Stomach smooth muscle (tissue), 2 donors: Measurements from ENCODE around the gene KRTAP4-5.
"Not testable (repeated sequence)": the region's sequence is repeated elsewhere in the genome, so short reads cannot be mapped to it uniquely, and the experiment has no call there.

ENCODE experiments used
- H3K27ac ChIP-seq: one replicate; pipeline ENCODE4 v1.7.0; 2013; ENCODE audit warnings: mild to moderate bottlenecking, low read length, inconsistent platforms
- H3K27me3 ChIP-seq, 2 donors: one replicate each; pipeline ENCODE4 v1.7.0; 2013; ENCODE audit warnings: low read length in 2 of 2; ENCODE audit not compliant: insufficient read depth in 2 of 2, control insufficient read depth in 1 of 2
- H3K36me3 ChIP-seq, 2 donors: one replicate each; pipeline ENCODE4 v1.7.0; 2013; ENCODE audit warnings: low read length in 2 of 2; ENCODE audit not compliant: control insufficient read depth in 2 of 2, insufficient read depth in 2 of 2
- H3K4me1 ChIP-seq: one replicate; pipeline ENCODE4 v1.7.0; 2013; ENCODE audit warnings: low read length; ENCODE audit not compliant: control insufficient read depth, insufficient read depth
- H3K4me3 ChIP-seq, 2 donors: one replicate each; pipeline ENCODE4 v1.7.0; 2013; ENCODE audit warnings: low read length in 2 of 2
- H3K9ac ChIP-seq, 2 donors: one replicate each; pipeline ENCODE4 v1.7.0; 2013; ENCODE audit warnings: low read length in 2 of 2, mild to moderate bottlenecking in 1 of 2
- H3K9me3 ChIP-seq, 2 donors: one replicate each; pipeline ENCODE4 v1.7.0; 2013; ENCODE audit warnings: low read length in 2 of 2; ENCODE audit not compliant: control insufficient read depth in 2 of 2
- donor health status: healthy.
- donor health status: Pancreatic carcinoma.

The KRTAP4-5 gene

GRCh38 chr17:41147531-41148204, 2.0 kb downstream of the KRTAP4-5 start:
- Histone ChIP-seq H3K36me3 (no peaks in the 10 kb centered on the region), H3K27ac (no peak overlapping the region), H3K9me3 (peaks cover 4 to 5% of the 10 kb centered on the region in 2 donors), H3K4me3 (no peak overlapping the region), H3K4me1 (no peaks in the 10 kb centered on the region), H3K9ac (no peak overlapping the region), H3K27me3 (no peaks in the 10 kb centered on the region)

GRCh38 chr17:41145261-41145660, 4.4 kb downstream of the KRTAP4-5 start:
- Histone ChIP-seq H3K9me3 (peaks cover 4 to 11% of the 10 kb centered on the region in 2 donors), H3K4me1 (no peaks in the 10 kb centered on the region), H3K4me3 (no peak overlapping the region), H3K36me3 (no peaks in the 10 kb centered on the region), H3K9ac (no peak overlapping the region), H3K27ac (no peak overlapping the region), H3K27me3 (no peaks in the 10 kb centered on the region)

DNA sequence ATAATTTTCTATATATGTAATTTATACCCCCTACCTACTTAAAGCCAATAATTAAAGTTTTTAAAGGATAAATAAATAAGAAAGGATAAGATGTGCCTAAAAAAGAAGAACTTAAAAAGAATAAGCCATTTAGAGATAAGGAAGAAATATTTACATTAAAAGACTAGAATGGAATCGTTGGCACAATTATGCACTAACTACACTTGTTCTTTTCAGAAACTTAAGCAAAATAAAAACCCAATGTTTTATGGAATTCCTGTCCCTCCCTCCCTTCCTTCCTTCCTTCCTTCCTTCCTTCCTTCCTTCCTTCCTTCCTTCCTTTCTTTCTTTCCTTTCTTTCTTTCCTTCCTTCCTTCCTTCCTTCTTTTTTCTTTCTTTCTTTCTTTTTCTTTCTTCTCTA, 4.8 kb downstream of the KRTAP4-5 start:
- H3K4me1 ChIP-seq, result no peaks in the 10 kb centered on the region
- no peak overlapping the region for H3K4me3 ChIP-seq

GRCh38 chr17:41141361-41141760, 8.3 kb downstream of the KRTAP4-5 start:
- Histone ChIP-seq H3K4me3 (no peak overlapping the region), H3K9me3 (peaks cover 4 to 13% of the 10 kb centered on the region in 2 donors), H3K27me3 (peaks cover 0 to 3% of the 10 kb centered on the region in 2 donors), H3K36me3 (no peaks in the 10 kb centered on the region), H3K9ac (no peak overlapping the region), H3K4me1 (no peaks in the 10 kb centered on the region), H3K27ac (no peak overlapping the region)

More for the DNA sequence above, 4.8 kb downstream of the KRTAP4-5 start:
- Histone ChIP-seq H3K9me3 (peaks cover 4 to 13% of the 10 kb centered on the region in 2 donors), H3K27me3 (peaks cover 0 to 2% of the 10 kb centered on the region in 2 donors), H3K27ac (no peak overlapping the region), H3K36me3 (no peaks in the 10 kb centered on the region), H3K9ac (no peak overlapping the region)

DNA sequence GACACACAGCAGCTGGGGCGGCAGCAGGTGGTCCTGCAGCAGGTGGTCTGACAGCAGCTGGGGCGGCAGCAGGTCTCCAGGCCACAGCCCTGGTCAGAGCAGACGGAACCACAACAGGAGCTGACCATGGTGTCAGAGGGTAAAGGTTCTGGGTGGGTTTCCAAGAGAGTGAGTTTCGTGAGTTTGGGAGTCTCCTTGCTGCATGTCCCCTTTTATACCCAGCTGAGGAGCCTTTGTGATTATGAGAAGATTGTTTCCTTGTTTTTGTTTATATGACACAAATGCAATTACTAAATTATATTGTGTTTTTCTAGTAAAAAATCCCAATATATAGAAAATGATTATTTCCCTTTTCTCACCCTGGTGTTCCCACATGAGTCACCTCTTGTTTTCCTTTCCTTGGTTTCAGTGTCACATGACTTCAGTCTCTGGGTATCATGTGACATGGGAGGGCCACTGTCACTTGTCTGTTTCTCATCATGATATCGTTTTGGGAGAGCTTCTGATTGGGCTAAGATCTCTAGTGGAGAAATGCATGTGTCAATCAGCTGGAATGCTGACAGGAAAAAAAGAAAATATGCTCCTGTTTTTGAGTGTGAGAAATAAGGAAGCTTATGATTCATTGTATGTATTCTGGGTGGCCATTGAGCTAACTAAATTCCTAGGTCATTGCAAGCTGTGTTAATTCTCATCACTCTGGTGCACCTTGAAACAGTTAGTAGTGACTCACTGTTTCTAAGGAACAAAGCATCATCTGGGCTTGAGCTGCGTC, 9.1 kb downstream of the KRTAP4-5 start, which contains the start of gene KRTAP4-6:
TSS of gene KRTAP4-6 (minus strand) at position 185 of the 772 bp plus-strand sequence. CDS start at position 128, 57 bp downstream.
- Histone ChIP-seq H3K36me3 (no peaks in the 10 kb centered on the region), H3K27ac (no peak within 1 kb of the TSS)

DNA sequence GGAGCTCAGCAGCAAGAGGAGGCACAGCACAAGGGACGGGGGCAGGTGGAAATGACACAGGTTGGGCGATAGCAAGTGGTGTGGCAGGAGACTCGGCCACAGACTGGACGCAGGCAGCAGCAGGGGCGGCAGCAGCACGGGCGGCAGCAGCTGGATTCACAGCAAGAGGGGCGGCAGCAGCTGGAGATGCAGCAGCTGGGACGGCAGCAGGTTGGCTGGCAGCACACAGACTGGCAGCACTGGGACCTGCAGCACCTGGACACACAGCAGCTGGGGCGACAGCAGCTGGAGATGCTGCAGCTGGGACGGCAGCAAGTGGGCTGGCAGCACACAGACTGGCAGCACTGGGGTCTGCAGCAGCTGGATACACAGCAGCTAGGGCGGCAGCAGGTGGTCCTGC, 9.8 kb downstream of the KRTAP4-5 start:
- not testable (repeated sequence) for H3K9ac ChIP-seq, H3K36me3 ChIP-seq, H3K4me3 ChIP-seq, H3K4me1 ChIP-seq, H3K27me3 ChIP-seq, H3K27ac ChIP-seq
- H3K9me3 ChIP-seq, result peaks cover 4 to 13% of the 10 kb centered on the region in 2 donors

More for the DNA sequence above, 9.1 kb downstream of the KRTAP4-5 start, which contains the start of gene KRTAP4-6:
- peaks cover 4 to 13% of the 10 kb centered on the region in 2 donors for H3K9me3 ChIP-seq
- H3K4me3 ChIP-seq, result no peak within 1 kb of the TSS
- H3K27me3 ChIP-seq, result peaks cover 0 to 3% of the 10 kb centered on the region in 2 donors
- no peaks in the 10 kb centered on the region for H3K4me1 ChIP-seq
- no peak within 1 kb of the TSS for H3K9ac ChIP-seq

DNA sequence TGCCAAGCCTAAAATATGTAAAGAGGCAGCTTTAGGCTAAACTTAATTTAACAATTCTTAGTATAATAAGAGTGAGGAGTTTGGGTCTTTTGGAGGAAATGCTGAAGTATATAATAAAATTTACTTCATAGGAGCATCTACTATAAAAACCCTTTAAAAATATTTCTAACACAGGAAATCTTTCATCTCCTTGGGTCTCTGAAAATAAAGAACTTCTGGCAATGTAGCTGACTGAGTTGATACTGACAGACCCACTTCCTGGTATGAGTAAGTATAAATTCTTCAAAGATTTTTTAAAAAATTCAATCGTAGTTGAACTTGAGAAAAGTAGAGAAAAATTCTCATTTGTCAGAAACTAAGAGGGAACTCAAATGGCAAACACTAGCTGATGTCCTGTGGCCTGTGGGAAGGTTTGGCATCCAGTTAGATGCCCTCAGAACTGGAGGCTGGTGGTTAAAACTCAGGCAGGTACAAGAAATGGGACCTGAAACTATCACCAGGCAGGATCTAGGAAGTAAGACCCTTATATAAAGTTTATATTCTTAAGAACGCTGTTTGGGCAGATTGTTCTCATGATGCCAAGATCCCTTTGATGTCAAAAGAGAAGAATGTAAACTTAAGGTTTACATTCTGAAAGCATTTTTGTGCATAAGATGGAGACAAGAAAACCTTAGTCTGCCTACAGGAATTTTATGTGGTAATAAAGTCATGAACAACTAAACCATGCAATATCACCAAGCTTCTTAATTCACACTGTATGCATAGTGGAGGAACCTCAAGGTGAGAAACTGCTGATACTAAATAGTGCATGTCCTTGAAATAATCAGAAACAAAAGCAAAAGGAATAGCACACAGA, 15.5 kb downstream of the KRTAP4-5 start:
- H3K9me3 ChIP-seq, result no peaks in the 10 kb centered on the region
- H3K9ac ChIP-seq, result no peak overlapping the region
- H3K4me1 ChIP-seq, result no peaks in the 10 kb centered on the region
- H3K27me3 ChIP-seq, result no peaks in the 10 kb centered on the region
- H3K36me3 ChIP-seq, result no peaks in the 10 kb centered on the region
- H3K27ac ChIP-seq, result no peak overlapping the region
- no peak overlapping the region for H3K4me3 ChIP-seq

- Histone ChIP-seq H3K9ac (no peak overlapping the region), H3K9me3 (no peaks in the 10 kb centered on the region), H3K4me3 (no peak overlapping the region), H3K27ac (no peak overlapping the region), H3K36me3 (no peaks in the 10 kb centered on the region), H3K4me1 (no peaks in the 10 kb centered on the region), H3K27me3 (no peaks in the 10 kb centered on the region)
These were observed 17.6 kb downstream of the KRTAP4-5 start for GRCh38 chr17:41131979-41132378.

DNA sequence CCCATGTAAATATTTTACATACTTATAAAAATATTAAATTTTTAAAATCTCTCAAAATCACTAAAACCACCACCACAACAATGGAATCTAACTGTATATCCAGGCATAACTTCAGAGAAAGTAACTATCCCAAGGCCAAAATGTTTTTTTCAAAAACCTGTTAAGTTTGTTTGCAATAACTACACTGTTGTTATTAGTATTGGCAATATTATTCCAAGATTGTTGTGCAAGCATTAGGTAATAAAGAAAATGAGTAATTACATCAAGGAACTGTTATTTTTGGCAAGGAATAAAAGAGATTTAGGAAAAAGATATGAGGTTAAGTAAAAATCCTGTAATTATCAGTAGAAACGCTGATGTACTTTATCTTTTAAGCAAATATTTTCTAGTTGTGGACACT, 22.3 kb downstream of the KRTAP4-5 start:
- Histone ChIP-seq H3K9me3 (no peaks in the 10 kb centered on the region), H3K4me3 (no peak overlapping the region), H3K36me3 (no peaks in the 10 kb centered on the region), H3K27ac (no peak overlapping the region), H3K9ac (no peak overlapping the region), H3K27me3 (no peaks in the 10 kb centered on the region), H3K4me1 (no peaks in the 10 kb centered on the region)

GRCh38 chr17:41126412-41126811, 23.2 kb downstream of the KRTAP4-5 start:
- Histone ChIP-seq H3K27me3 (no peaks in the 10 kb centered on the region), H3K4me1 (no peaks in the 10 kb centered on the region), H3K9ac (no peak overlapping the region), H3K4me3 (no peak overlapping the region), H3K9me3 (no peaks in the 10 kb centered on the region), H3K36me3 (no peaks in the 10 kb centered on the region), H3K27ac (no peak overlapping the region)
